ENCODE measurements around the gene TRIM23. TPM values are rescaled to one million over a fixed set of nuclear protein-coding genes. Genes with fewer than 3 reads are reported as not detected.
"Not testable (repeated sequence)": the region's sequence is repeated elsewhere in the genome, so short reads cannot be mapped to it uniquely, and the experiment has no call there.

The TRIM23 gene
- total RNA-seq, 2 experiments from 2014 or later, result 6.8 to 7.0 TPM

DNA sequence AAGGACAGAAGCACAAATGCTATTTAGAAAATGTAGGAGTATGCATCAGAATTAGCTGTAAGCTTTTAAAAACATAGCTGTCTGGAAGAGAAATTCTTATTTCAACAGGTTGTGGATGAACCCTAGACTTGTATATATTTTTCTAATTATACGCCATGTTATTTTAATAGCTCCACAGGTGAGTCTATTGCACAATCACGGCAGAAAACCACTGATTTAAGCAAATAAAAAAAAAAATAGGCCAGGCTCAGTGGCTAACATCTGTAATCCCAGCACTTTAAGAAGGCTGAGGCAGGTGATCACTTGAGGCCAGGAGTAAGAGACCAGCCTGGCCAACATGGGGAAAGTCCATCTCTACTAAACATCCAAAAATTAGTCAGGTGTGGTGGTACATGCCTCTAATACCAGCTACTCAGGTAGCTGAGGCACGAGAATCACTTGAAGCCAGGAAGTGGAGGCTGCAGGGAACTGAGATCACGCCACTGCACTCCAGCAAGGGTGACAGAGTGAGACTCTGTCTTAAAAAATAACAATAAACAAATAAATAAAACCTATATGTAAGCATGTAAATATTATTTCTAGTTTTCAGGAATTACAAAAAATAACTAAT lies 11.7 kb downstream of the TRIM23 start:
- no peak for DNase-seq
- Mint-ChIP-seq H3K27me3 (no peaks in the 10 kb centered on the region), H3K27ac (no peak overlapping the region), H3K36me3 (ENCODE audit: low read depth) (peaks cover 21% of the 10 kb centered on the region), H3K9me3 (no peaks in the 10 kb centered on the region), H3K4me3 (no peak overlapping the region), H3K4me1 (ENCODE audit: low read depth) (no peaks in the 10 kb centered on the region)
- ChIA-PET POLR2A (interaction anchor here (2.9 kb wide), 1 partner anchor 11 kb away, joined by 11 read pairs; the partner anchor contains the start of gene TRIM23), CTCF (no interaction called here)
- no peak for TF ChIP-seq CTCF (IDR thresholded peaks at IDR 0.05)
- intact Hi-C loops (cut with micrococcal nuclease), result no loop called here
- no peak for ATAC-seq

DNA sequence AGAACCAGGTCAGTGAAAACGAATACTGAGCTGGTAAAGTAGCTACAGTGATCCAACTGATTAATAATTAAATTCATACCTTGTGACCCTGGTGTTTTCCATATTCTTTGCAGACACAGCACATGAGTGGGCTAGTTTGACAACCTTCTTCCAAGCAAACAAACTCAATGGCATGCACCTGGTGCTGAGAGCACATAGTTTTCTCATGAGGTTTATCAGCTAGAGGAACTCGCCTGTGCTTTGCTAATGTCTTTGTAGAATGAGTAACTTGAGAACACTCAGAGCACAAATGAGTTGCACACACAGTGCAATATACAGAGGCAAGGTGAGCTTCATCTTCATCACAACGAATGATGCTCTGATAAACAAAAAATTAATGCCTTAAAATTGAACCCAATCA lies 12.6 kb downstream of the TRIM23 start:
- Mint-ChIP-seq H3K9me3 (no peaks in the 10 kb centered on the region), H3K27ac (no peak overlapping the region), H3K4me1 (ENCODE audit: low read depth) (no peaks in the 10 kb centered on the region), H3K36me3 (ENCODE audit: low read depth) (peaks cover 24% of the 10 kb centered on the region), H3K4me3 (no peak overlapping the region), H3K27me3 (no peaks in the 10 kb centered on the region)
- ChIA-PET POLR2A (interaction anchor here (2.9 kb wide), 1 partner anchor 12 kb away, joined by 11 read pairs; the partner anchor contains the start of gene TRIM23), CTCF (no interaction called here)
- TF ChIP-seq CTCF (IDR thresholded peaks at IDR 0.05), result no peak
- intact Hi-C loops (cut with micrococcal nuclease), result no loop called here
- DNase-seq, result no peak
- no peak for ATAC-seq

DNA sequence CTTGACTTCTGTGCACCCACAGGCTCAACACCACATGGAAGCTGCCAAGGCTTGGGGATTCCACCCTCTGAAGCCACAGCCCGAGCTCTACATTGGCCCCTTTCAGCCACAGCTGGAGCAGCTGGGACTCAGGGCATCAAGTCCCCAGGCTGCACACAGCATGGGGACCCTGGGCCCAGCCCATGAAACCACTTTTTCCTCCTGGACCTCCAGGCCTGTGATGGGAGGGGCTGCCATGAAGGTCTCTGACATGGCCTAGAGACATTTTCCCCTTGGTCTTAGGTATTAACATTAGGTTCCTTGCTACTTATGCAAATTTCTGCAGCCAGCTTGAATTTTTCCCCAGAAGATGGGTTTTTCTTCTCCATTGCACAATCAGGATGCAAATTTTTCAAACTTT lies 22.4 kb downstream of the TRIM23 start:
- Mint-ChIP-seq H3K36me3 (ENCODE audit: low read depth) (peaks cover 49% of the 10 kb centered on the region), H3K9me3 (peaks cover 15% of the 10 kb centered on the region)
- DNase-seq; H3K27me3 Mint-ChIP-seq; POLR2A ChIA-PET; H3K4me3 Mint-ChIP-seq; CTCF ChIA-PET; H3K4me1 Mint-ChIP-seq (ENCODE audit: low read depth); intact Hi-C loops (cut with micrococcal nuclease); H3K27ac Mint-ChIP-seq; ATAC-seq: not testable (repeated sequence)

GRCh38 chr5:65588694-65589093 lies 35.4 kb downstream of the TRIM23 start:
- TF ChIP-seq CTCF (IDR thresholded peaks at IDR 0.05), result no peak
- CTCF ChIA-PET, result interaction anchor here (1.0 kb wide), 1 partner anchor 19 kb away, joined by 3 read pairs; no protein-coding TSS in a partner anchor
- intact Hi-C loops (cut with micrococcal nuclease), result no loop called here
- H3K27me3 Mint-ChIP-seq, result no peaks in the 10 kb centered on the region
- H3K4me1 Mint-ChIP-seq (ENCODE audit: low read depth), result no peaks in the 10 kb centered on the region
- DNase-seq (no peak), ATAC-seq (no peak)
- H3K36me3 Mint-ChIP-seq (ENCODE audit: low read depth), result peaks cover 22% of the 10 kb centered on the region
- no peaks in the 10 kb centered on the region for H3K9me3 Mint-ChIP-seq
- no peak overlapping the region for H3K4me3 Mint-ChIP-seq
- no peak overlapping the region for H3K27ac Mint-ChIP-seq
- POLR2A ChIA-PET, result interaction anchor here (1.1 kb wide), 1 partner anchor 35 kb away, joined by 3 read pairs; no protein-coding TSS in a partner anchor

GRCh38 chr5:65577141-65577540 lies 47.0 kb downstream of the TRIM23 start:
- intact Hi-C loops (cut with micrococcal nuclease), result no loop called here
- peaks cover 25% of the 10 kb centered on the region for H3K4me1 Mint-ChIP-seq (ENCODE audit: low read depth)
- TF ChIP-seq CTCF (IDR thresholded peaks at IDR 0.05), result no peak
- H3K9me3 Mint-ChIP-seq, result no peaks in the 10 kb centered on the region
- no peak overlapping the region for H3K4me3 Mint-ChIP-seq
- ATAC-seq, result no peak
- DNase-seq, result no peak
- POLR2A ChIA-PET, result interaction anchor here (1.1 kb wide), 1 partner anchor 14 kb away, joined by 3 read pairs; the partner anchor contains the start of genes CENPK and PPWD1
- H3K27ac Mint-ChIP-seq, result peak overlapping the region; percentile 14
- peaks cover 42% of the 10 kb centered on the region for H3K36me3 Mint-ChIP-seq (ENCODE audit: low read depth)
- CTCF ChIA-PET, result no interaction called here
- H3K27me3 Mint-ChIP-seq, result no peaks in the 10 kb centered on the region

Measured in activated CD8-positive, alpha-beta T cell treated with anti-CD3 and anti-CD28 coated beads for 36 hours (primary cell).